HepG2 (cell line): ENCODE results near the gene LIN7A. TPM values are rescaled to one million over a fixed set of nuclear protein-coding genes. Genes with fewer than 3 reads are reported as not detected.

Experiments used
- ARNTL ChIP-seq: sonication (generic); formaldehyde crosslinking; IDR thresholded peaks from 2 replicates; pipeline ENCODE4 v1.4.0; 2020; ENCODE audit warnings: mild to moderate bottlenecking, missing genetic modification reagents
- BRF2 ChIP-seq: sonication (generic); formaldehyde crosslinking; IDR thresholded peaks from 2 replicates; pipeline ENCODE4 v1.8.1; 2022; ENCODE audit warnings: mild to moderate bottlenecking, missing genetic modification reagents
- CCAR2 ChIP-seq: fragments of 200-400 bp; formaldehyde crosslinking; optimal IDR thresholded peaks from 2 replicates; pipeline ENCODE3; 2018; ENCODE audit warnings: low read depth, mild to moderate bottlenecking, low read length, moderate library complexity
- E2F5 ChIP-seq: sonication (generic); formaldehyde crosslinking; conservative IDR thresholded peaks from 2 replicates; pipeline ENCODE4 v1.4.0; 2020; ENCODE audit warnings: missing genetic modification reagents
- ISL2 ChIP-seq: sonication (generic); formaldehyde crosslinking; IDR thresholded peaks from 2 replicates; pipeline ENCODE4 v1.5.0; 2020; ENCODE audit warnings: missing genetic modification reagents
- KLF16 ChIP-seq, 2 experiments: sonication (generic) in 1 of 2; formaldehyde crosslinking in 1 of 2; IDR thresholded peaks; 2 replicates each; pipeline versions ENCODE4 v1.6.1 to v1.8.0; 2016 to 2023; ENCODE audit warnings: missing genetic modification reagents in 2 of 2, missing compliant biosample characterization in 1 of 2
- MLXIP ChIP-seq: sonication (generic); formaldehyde crosslinking; IDR thresholded peaks from 2 replicates; pipeline ENCODE4 v1.9.0; 2021; ENCODE audit warnings: missing genetic modification reagents, borderline replicate concordance
- MZF1 ChIP-seq: sonication (generic); formaldehyde crosslinking; IDR thresholded peaks from 2 replicates; pipeline ENCODE4 v1.8.1; 2023; ENCODE audit warnings: mild to moderate bottlenecking, missing genetic modification reagents, borderline replicate concordance
- NFRKB ChIP-seq: fragments of 450-650 bp; IDR thresholded peaks from 2 replicates; pipeline ENCODE4 v1.6.1; 2017
- NR3C1 ChIP-seq: sonication (generic); formaldehyde crosslinking; IDR thresholded peaks from 2 replicates; pipeline ENCODE4 v1.4.0; 2020; ENCODE audit warnings: missing genetic modification reagents
- POLR2G ChIP-seq: fragments of 200-400 bp; formaldehyde crosslinking; IDR thresholded peaks from 2 replicates; pipeline ENCODE4 v1.6.1; 2018; ENCODE audit warnings: mild to moderate bottlenecking, low read depth, low read length, moderate library complexity
- REPIN1 ChIP-seq: sonication (generic); formaldehyde crosslinking; IDR thresholded peaks from 2 replicates; pipeline ENCODE4 v1.8.0; 2022; ENCODE audit warnings: missing genetic modification reagents, low read depth, mild to moderate bottlenecking, borderline replicate concordance
- SIN3B ChIP-seq: fragments of 150-350 bp; IDR thresholded peaks from 2 replicates; pipeline ENCODE4 v1.6.1; 2014; ENCODE audit warnings: low read length
- SMAD3 ChIP-seq: sonication (generic); formaldehyde crosslinking; IDR thresholded peaks from 2 replicates; pipeline ENCODE4 v1.4.0; 2020; ENCODE audit warnings: missing genetic modification reagents
- SOX5 ChIP-seq: IDR thresholded peaks from 2 replicates; pipeline ENCODE4 v1.6.1; 2016; ENCODE audit warnings: borderline replicate concordance
- SP140L ChIP-seq: sonication (generic); formaldehyde crosslinking; IDR thresholded peaks from 2 replicates; pipeline ENCODE4 v1.4.0; 2020; ENCODE audit warnings: missing genetic modification reagents, borderline replicate concordance
- STAG1 ChIP-seq: sonication (generic); formaldehyde crosslinking; IDR thresholded peaks from 2 replicates; pipeline ENCODE4 v1.4.0; 2020; ENCODE audit warnings: missing genetic modification reagents
- TCF7L2 ChIP-seq: IDR thresholded peaks from 2 replicates; pipeline ENCODE4 v1.6.1; 2011; ENCODE audit warnings: mild to moderate bottlenecking, low read depth, low read length, moderate library complexity
- ZBTB37 ChIP-seq: sonication (generic); formaldehyde crosslinking; IDR thresholded peaks from 2 replicates; pipeline ENCODE4 v1.4.0; 2020; ENCODE audit warnings: mild to moderate bottlenecking, missing genetic modification reagents
- ZC3H4 ChIP-seq: sonication (generic); formaldehyde crosslinking; IDR thresholded peaks from 2 replicates; pipeline ENCODE4 v1.4.0; 2020; ENCODE audit warnings: missing genetic modification reagents, borderline replicate concordance
- ZNF256 ChIP-seq: sonication (generic); formaldehyde crosslinking; conservative IDR thresholded peaks from 2 replicates; pipeline ENCODE4 v1.4.0; 2020; ENCODE audit warnings: missing genetic modification reagents
- ZNF589 ChIP-seq: sonication (generic); formaldehyde crosslinking; conservative IDR thresholded peaks from 2 replicates; pipeline ENCODE4 v1.8.0; 2022; ENCODE audit warnings: mild to moderate bottlenecking, moderate library complexity, missing genetic modification reagents
- ZNF761 ChIP-seq: sonication (generic); formaldehyde crosslinking; conservative IDR thresholded peaks from 2 replicates; pipeline ENCODE4 v1.4.0; 2020; ENCODE audit warnings: mild to moderate bottlenecking, missing genetic modification reagents
- ZNF772 ChIP-seq: sonication (generic); formaldehyde crosslinking; IDR thresholded peaks from 2 replicates; pipeline ENCODE4 v1.5.0; 2020; ENCODE audit warnings: mild to moderate bottlenecking, missing genetic modification reagents
- ZSCAN21 ChIP-seq: sonication (generic); formaldehyde crosslinking; IDR thresholded peaks from 2 replicates; pipeline ENCODE4 v1.8.0; 2022; ENCODE audit warnings: mild to moderate bottlenecking, missing genetic modification reagents, moderate library complexity, borderline replicate concordance
- polyA plus RNA-seq, 8 experiments: library from polyadenylated mRNA; depleted of rRNA in 3 of 8; stranded (reverse) in 7 of 8; unstranded in 1 of 8; fragments of >200 nt; fragmentation: Illumina TruSeq in 4 of 8; extraction: Trizol in 4 of 8; gene quantifications; 2 replicates each; pipeline versions ENCODE4 v1.2.1 to v1.2.3, GENCODE V29; 2011 to 2016; ENCODE audit warnings: low read depth in 4 of 8, missing spikeins in 1 of 8, mixed read lengths in 1 of 8; ENCODE audit not compliant: insufficient read depth in 1 of 8
- total RNA-seq, 5 experiments: library from RNA; depleted of rRNA; stranded (reverse); fragments of >200 nt; fragmentation: Illumina TruSeq; extraction: Trizol; gene quantifications; 2 replicates each; pipeline ENCODE4 v1.2.3, GENCODE V29; 2016; ENCODE audit warnings: low read depth in 1 of 5

The LIN7A gene
- total and polyA plus RNA-seq, 2 of the 13 experiments (the other 11 are each of a cell fraction or from before 2014, with no cell fraction given), result 18.5 to 19.2 TPM

GRCh38 chr12:80936642-80937390 is 918 bp downstream of the LIN7A start (continued):
- TF ChIP-seq TCF7L2 (no peak), E2F5 (CRISPR knock-in tag) (no peak; the same call in 1 of the 2 replicates), POLR2G (peak; percentile 93), MLXIP (CRISPR knock-in tag) (no peak), STAG1 (CRISPR knock-in tag) (peak; percentile 14; the same call in 1 of the 2 replicates), SOX5 (CRISPR knock-in tag) (peak; percentile 56; the same call in 1 of the 2 replicates), ARNTL (CRISPR knock-in tag) (0 out of 2 replicates have a peak, but pooled peaks have one; percentile 18), CCAR2 (no peak), REPIN1 (CRISPR knock-in tag) (peak; percentile 81; the same call in 1 of the 2 replicates), SP140L (CRISPR knock-in tag) (no peak; the same call in 1 of the 2 replicates), NFRKB (no peak), SMAD3 (CRISPR knock-in tag) (no peak), ZNF589 (CRISPR knock-in tag) (peak; percentile 81; the same call in 1 of the 2 replicates), SIN3B (no peak), ZNF772 (peak; percentile 25; the same call in 1 of the 2 replicates), BRF2 (CRISPR knock-in tag) (no peak), ZNF256 (peak; percentile 80; the same call in 1 of the 2 replicates), ZSCAN21 (peak; percentile 68), MZF1 (CRISPR knock-in tag) (no peak; the same call in 1 of the 2 replicates), ZC3H4 (no peak), ZNF761 (CRISPR knock-in tag) (no peak), ZBTB37 (CRISPR knock-in tag) (no peak), KLF16 (CRISPR knock-in tag; IDR thresholded peaks at IDR 0.05) (peak in 1 of 2 experiments; percentile 58; a peak in 1 of 4 replicates), NR3C1 (no peak), ISL2 (CRISPR knock-in tag) (no peak)
